OCI-LY1 (cell line): Measurements from ENCODE around the gene RBP3.

Experiments used
- H2AFZ ChIP-seq: fragments of 200-600 bp; sonication (generic), shearing (Covaris generic); 2 replicates; pipeline ENCODE4 v1.6.0; 2014; ENCODE audit warnings: antibody characterized with exemption, mild to moderate bottlenecking, low read length
- H3F3A ChIP-seq: fragments of 200-600 bp; sonication (generic), shearing (Covaris generic); 2 replicates; pipeline ENCODE4 v1.6.0; 2014; ENCODE audit warnings: mild to moderate bottlenecking, antibody characterized with exemption, low read length, moderate library complexity; ENCODE audit not compliant: insufficient read depth
- H3K27ac ChIP-seq: fragments of 200-600 bp; sonication (generic); 2 replicates; pipeline ENCODE4 v1.5.1; 2014; ENCODE audit warnings: low read length, mixed run types, mild to moderate bottlenecking, low read depth; ENCODE audit not compliant: poor library complexity, severe bottlenecking
- H3K27me3 ChIP-seq: fragments of 200-600 bp; sonication (generic); 2 replicates; pipeline ENCODE4 v1.6.0; 2014; ENCODE audit warnings: antibody characterized with exemption, mild to moderate bottlenecking, low read length, moderate library complexity; ENCODE audit not compliant: insufficient read depth
- H3K36me3 ChIP-seq: fragments of 200-600 bp; sonication (generic); 2 replicates; pipeline ENCODE4 v1.6.1; 2014; ENCODE audit warnings: mild to moderate bottlenecking, antibody characterized with exemption, low read length, moderate library complexity, mixed read lengths; ENCODE audit not compliant: insufficient read depth
- H3K4me1 ChIP-seq: fragments of 200-600 bp; sonication (generic); 2 replicates; pipeline ENCODE4 v1.5.1; 2014; ENCODE audit warnings: mild to moderate bottlenecking, low read length, moderate library complexity; ENCODE audit not compliant: insufficient read depth, severe bottlenecking
- H3K4me2 ChIP-seq: fragments of 200-600 bp; sonication (generic), shearing (Covaris generic); 2 replicates; pipeline ENCODE4 v1.6.1; 2014; ENCODE audit warnings: low read length
- H3K4me3 ChIP-seq: fragments of 200-600 bp; sonication (generic); 2 replicates; pipeline ENCODE4 v1.5.1; 2014; ENCODE audit warnings: low read length, low read depth, mild to moderate bottlenecking, mixed read lengths; ENCODE audit not compliant: poor library complexity, severe bottlenecking
- H3K79me2 ChIP-seq: fragments of 200-600 bp; shearing (Covaris generic); 2 replicates; pipeline ENCODE4 v1.6.1; 2016; ENCODE audit warnings: mixed run types, low read length, mixed read lengths; ENCODE audit not compliant: insufficient read depth
- H3K9ac ChIP-seq: fragments of 200-600 bp; sonication (generic), shearing (Covaris generic); 2 replicates; pipeline ENCODE4 v1.6.1; 2014; ENCODE audit warnings: mild to moderate bottlenecking, low read length, mixed read lengths
- H3K9me2 ChIP-seq: fragments of 200-600 bp; sonication (generic), shearing (Covaris generic); 2 replicates; pipeline ENCODE4 v1.6.1; 2014; ENCODE audit warnings: low read depth, mild to moderate bottlenecking, low read length, mixed read lengths
- H3K9me3 ChIP-seq: fragments of 200-600 bp; shearing (Covaris generic); 2 replicates; pipeline ENCODE4 v1.6.1; 2014; ENCODE audit warnings: low read length, mixed read lengths
- H4K20me1 ChIP-seq: fragments of 200-600 bp; sonication (generic), shearing (Covaris generic); 2 replicates; pipeline ENCODE4 v1.6.0; 2016; ENCODE audit warnings: mild to moderate bottlenecking, low read length; ENCODE audit not compliant: insufficient read depth
- EZH2 ChIP-seq: fragments of 200-600 bp; sonication (generic), shearing (Covaris generic); IDR thresholded peaks from 2 replicates; pipeline ENCODE4 v1.8.0; 2017; ENCODE audit warnings: borderline replicate concordance, mixed run types, mild to moderate bottlenecking, antibody characterized with exemption, low read length, moderate library complexity, mixed read lengths
- TF ChIP-seq, protein P1 (sequence below): fragments of 200-600 bp; sonication (generic), shearing (Covaris generic); IDR thresholded peaks from 2 replicates; pipeline ENCODE4 v1.5.1; 2017; ENCODE audit warnings: mild to moderate bottlenecking, antibody characterized with exemption, low read length, moderate library complexity, mixed read lengths

Gene RBP3

DNA sequence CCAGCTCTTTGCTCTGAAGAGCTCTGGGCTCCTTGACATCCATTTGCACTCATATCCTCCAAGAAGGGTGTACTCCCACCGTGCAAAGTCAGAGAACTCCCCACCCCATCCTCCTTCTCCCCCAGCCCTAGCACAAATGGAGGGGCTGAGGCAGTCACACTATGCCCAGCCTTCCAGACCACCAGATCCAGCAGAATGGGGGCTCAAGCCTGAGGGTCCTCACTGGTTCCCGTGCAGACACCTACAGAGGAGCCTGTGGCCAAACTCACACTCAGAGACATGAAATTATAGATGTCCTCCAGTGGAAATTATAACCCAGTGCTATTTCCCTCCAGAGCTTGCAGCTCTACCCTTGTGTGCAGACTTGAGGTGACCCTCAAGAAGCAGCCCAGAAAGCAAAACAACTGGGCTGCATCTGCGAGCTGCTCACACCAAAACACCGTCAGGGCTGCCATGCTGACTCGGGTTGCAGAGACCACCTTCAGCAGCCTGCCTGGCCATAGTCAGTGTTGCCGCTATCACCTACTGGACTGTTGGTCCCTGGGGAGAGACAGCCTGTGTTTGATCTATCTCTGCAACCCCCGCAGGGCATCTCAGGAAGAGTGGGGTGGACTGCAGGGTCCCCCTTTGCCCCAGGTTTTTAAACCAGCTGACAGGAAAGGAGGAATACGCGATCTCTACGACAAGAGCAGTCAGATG is 28.5 kb downstream of the RBP3 start:
- Histone ChIP-seq H3K36me3 (no peaks in the 10 kb centered on the region), H3K27ac (no peak overlapping the region), H4K20me1 (no peaks in the 10 kb centered on the region), H3K4me1 (no peaks in the 10 kb centered on the region), H3F3A (no peaks in the 10 kb centered on the region), H2AFZ (no peak overlapping the region), H3K79me2 (no peaks in the 10 kb centered on the region), H3K27me3 (peaks cover 8% of the 10 kb centered on the region; the same call in 1 of the 2 replicates), H3K9ac (no peak overlapping the region), H3K4me2 (no peak overlapping the region), H3K4me3 (no peak overlapping the region), H3K9me3 (no peaks in the 10 kb centered on the region), H3K9me2 (no peaks in the 10 kb centered on the region)
- TF ChIP-seq, protein P1, sequence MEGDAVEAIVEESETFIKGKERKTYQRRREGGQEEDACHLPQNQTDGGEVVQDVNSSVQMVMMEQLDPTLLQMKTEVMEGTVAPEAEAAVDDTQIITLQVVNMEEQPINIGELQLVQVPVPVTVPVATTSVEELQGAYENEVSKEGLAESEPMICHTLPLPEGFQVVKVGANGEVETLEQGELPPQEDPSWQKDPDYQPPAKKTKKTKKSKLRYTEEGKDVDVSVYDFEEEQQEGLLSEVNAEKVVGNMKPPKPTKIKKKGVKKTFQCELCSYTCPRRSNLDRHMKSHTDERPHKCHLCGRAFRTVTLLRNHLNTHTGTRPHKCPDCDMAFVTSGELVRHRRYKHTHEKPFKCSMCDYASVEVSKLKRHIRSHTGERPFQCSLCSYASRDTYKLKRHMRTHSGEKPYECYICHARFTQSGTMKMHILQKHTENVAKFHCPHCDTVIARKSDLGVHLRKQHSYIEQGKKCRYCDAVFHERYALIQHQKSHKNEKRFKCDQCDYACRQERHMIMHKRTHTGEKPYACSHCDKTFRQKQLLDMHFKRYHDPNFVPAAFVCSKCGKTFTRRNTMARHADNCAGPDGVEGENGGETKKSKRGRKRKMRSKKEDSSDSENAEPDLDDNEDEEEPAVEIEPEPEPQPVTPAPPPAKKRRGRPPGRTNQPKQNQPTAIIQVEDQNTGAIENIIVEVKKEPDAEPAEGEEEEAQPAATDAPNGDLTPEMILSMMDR = no peak

DNA sequence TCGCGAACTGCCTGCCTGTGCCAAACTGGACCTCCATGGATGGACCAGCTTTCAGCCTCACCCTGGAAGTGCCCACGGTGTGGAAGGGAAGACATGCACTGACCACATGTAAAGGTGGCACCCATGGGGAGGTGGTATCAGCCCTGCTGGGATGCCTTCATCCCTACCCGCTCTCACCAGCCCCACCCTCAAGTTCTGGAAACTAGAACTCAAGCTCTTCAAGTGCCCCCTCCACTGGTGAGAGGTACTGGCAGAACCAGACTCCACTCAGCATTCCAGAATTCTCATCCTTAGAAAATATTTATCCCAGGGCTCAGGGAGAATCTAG is 30.0 kb downstream of the RBP3 start:
- no peak overlapping the region for H3K4me2 ChIP-seq
- H3K9me2 ChIP-seq = no peaks in the 10 kb centered on the region
- no peaks in the 10 kb centered on the region for H3K4me1 ChIP-seq
- TF ChIP-seq, protein P1 = no peak
- TF ChIP-seq EZH2 = no peak
- no peaks in the 10 kb centered on the region for H3K36me3 ChIP-seq
- H3K4me3 ChIP-seq = no peak overlapping the region
- H2AFZ ChIP-seq = no peak overlapping the region
- no peaks in the 10 kb centered on the region for H4K20me1 ChIP-seq
- no peaks in the 10 kb centered on the region for H3F3A ChIP-seq
- H3K9ac ChIP-seq = no peak overlapping the region
- H3K79me2 ChIP-seq = no peaks in the 10 kb centered on the region
- H3K27me3 ChIP-seq = peaks cover 8% of the 10 kb centered on the region; the same call in 1 of the 2 replicates
- H3K27ac ChIP-seq = no peak overlapping the region
- no peaks in the 10 kb centered on the region for H3K9me3 ChIP-seq

DNA sequence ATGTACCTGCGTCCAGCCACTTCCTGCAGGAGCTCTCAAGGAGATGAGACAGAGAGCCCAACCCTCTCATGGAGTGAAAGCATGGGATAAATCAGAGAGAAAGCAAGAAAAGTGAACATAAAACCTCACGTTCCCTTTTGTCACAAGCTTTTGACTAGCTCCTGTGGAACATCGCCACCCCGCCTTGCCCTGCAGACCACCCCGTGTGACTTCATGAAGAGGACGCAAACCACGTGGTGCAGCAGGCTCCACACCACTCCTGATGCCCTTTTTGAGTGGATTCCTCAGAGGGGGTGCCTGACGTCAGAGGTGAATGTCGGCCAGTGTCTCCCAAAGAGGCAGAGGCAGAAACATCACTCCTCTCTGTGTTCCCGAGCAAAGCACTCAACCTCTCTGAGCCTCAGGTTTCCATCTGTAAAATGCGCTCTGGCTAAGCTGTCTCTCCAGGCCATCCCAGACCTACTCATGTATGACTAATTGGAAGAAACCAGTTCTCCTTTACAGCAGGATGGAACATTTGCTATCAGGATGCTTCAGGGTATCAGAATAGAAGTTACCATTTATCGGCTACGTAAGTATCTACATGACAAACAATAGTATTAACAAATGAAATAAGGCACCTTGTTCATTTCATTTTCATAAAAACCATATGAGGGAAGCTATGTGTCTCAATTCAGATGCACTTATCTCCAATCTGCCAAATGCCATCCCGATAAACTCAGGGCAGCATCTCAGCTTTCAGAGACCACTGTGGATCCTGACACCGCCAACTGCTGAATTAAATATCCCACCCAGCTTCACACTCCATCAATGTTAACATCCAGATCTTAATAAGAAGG is 30.7 kb downstream of the RBP3 start:
- Histone ChIP-seq H3K27ac (no peak overlapping the region), H3K27me3 (peaks cover 8% of the 10 kb centered on the region; the same call in 1 of the 2 replicates), H3K36me3 (no peaks in the 10 kb centered on the region), H3K9ac (no peak overlapping the region), H3K4me1 (no peaks in the 10 kb centered on the region), H3F3A (no peaks in the 10 kb centered on the region), H3K79me2 (no peaks in the 10 kb centered on the region), H2AFZ (no peak overlapping the region), H4K20me1 (no peaks in the 10 kb centered on the region), H3K9me3 (no peaks in the 10 kb centered on the region), H3K9me2 (no peaks in the 10 kb centered on the region), H3K4me3 (no peak overlapping the region), H3K4me2 (no peak overlapping the region)
- TF ChIP-seq, protein P1 = no peak
- TF ChIP-seq EZH2 = no peak
